Mesendoderm (in vitro differentiated cells): ENCODE data around the gene TVP23B.
"Not testable (repeated sequence)": the region's sequence is repeated elsewhere in the genome, so short reads cannot be mapped to it uniquely, and the experiment has no call there.

Source experiments
- DNase-seq: peaks from one replicate; pipeline ENCODE4 v3.0.0; 2013
- H2AK5ac ChIP-seq: 2 replicates; pipeline ENCODE4 v1.6.1; 2013; ENCODE audit warnings: low read length, inconsistent platforms
- H2BK120ac ChIP-seq: 2 replicates; pipeline ENCODE4 v1.6.1; 2013; ENCODE audit warnings: low read depth, mild to moderate bottlenecking, low read length, moderate library complexity, mixed read lengths
- H2BK15ac ChIP-seq: replicated peaks from 2 replicates; pipeline ENCODE4 v1.6.1; 2013; ENCODE audit warnings: low read depth, mild to moderate bottlenecking, moderate library complexity
- H2BK5ac ChIP-seq: 2 replicates; pipeline ENCODE4 v1.6.1; 2013; ENCODE audit warnings: low read length, inconsistent platforms
- H3K18ac ChIP-seq: 2 replicates; pipeline ENCODE4 v1.6.1; 2013; ENCODE audit warnings: mild to moderate bottlenecking, low read length, mixed read lengths
- H3K23ac ChIP-seq: one replicate; pipeline ENCODE4 v1.6.1; 2013; ENCODE audit warnings: low read length
- H3K27ac ChIP-seq: 2 replicates; pipeline ENCODE4 v1.5.1; 2013; ENCODE audit warnings: low read depth, mild to moderate bottlenecking, inconsistent platforms, low read length, moderate library complexity
- H3K27me3 ChIP-seq: 2 replicates; pipeline ENCODE4 v1.6.1; 2013; ENCODE audit warnings: low read length, control low read depth, mild to moderate bottlenecking, inconsistent platforms; ENCODE audit not compliant: insufficient read depth, poor library complexity
- H3K36me3 ChIP-seq: 2 replicates; pipeline ENCODE4 v1.6.1; 2013; ENCODE audit warnings: low read length, inconsistent platforms; ENCODE audit not compliant: control insufficient read depth, insufficient read depth
- H3K4ac ChIP-seq: one replicate; pipeline ENCODE4 v1.6.1; 2013; ENCODE audit warnings: low read depth, mild to moderate bottlenecking, low read length, moderate library complexity
- H3K4me1 ChIP-seq: 2 replicates; pipeline ENCODE4 v1.6.1; 2013; ENCODE audit warnings: low read depth, low read length, inconsistent platforms; ENCODE audit not compliant: control insufficient read depth
- H3K4me2 ChIP-seq: 2 replicates; pipeline ENCODE4 v1.6.1; 2013; ENCODE audit warnings: low read length
- H3K4me3 ChIP-seq: 2 replicates; pipeline ENCODE4 v1.5.1; 2013; ENCODE audit warnings: mild to moderate bottlenecking, low read length
- H3K56ac ChIP-seq: one replicate; pipeline ENCODE4 v1.6.1; 2013; ENCODE audit warnings: low read length
- H3K79me1 ChIP-seq: 2 replicates; pipeline ENCODE4 v1.6.1; 2013; ENCODE audit warnings: low read length, inconsistent platforms
- H3K79me2 ChIP-seq: 2 replicates; pipeline ENCODE4 v1.6.1; 2013; ENCODE audit warnings: mild to moderate bottlenecking, low read length; ENCODE audit not compliant: control insufficient read depth, insufficient read depth
- H3K9ac ChIP-seq: 2 replicates; pipeline ENCODE4 v1.6.1; 2013; ENCODE audit warnings: low read length, inconsistent platforms
- H4K5ac ChIP-seq: one replicate; pipeline ENCODE4 v1.6.1; 2013; ENCODE audit warnings: low read length
- H4K8ac ChIP-seq: one replicate; pipeline ENCODE4 v1.6.1; 2013; ENCODE audit warnings: low read depth, mild to moderate bottlenecking, control low read depth, low read length, moderate library complexity
- WGBS: extraction: QIAGEN DNeasy Blood & Tissue Kit; methylation state at CpG from one replicate; pipeline ENCODE4 v1.1.7; 2013; ENCODE audit warnings: low lambda C conversion rate, missing lambda C conversion rate; ENCODE audit not compliant: insufficient coverage; ENCODE audit errors: extremely low coverage; 5-methylcytosine and 5-hydroxymethylcytosine counted together

Gene TVP23B

GRCh38 chr17:18743699-18744421 is 37.1 kb upstream of the TVP23B start, which contains the start of gene FBXW10:
FBXW10 (plus strand) TSS chr17:18744054; CDS start chr17:18744245, 191 bp downstream.
- not testable (repeated sequence) for H3K23ac ChIP-seq, H2BK120ac ChIP-seq, H3K4ac ChIP-seq, H2BK15ac ChIP-seq, H3K27ac ChIP-seq, H3K4me3 ChIP-seq, H4K5ac ChIP-seq, H3K9ac ChIP-seq, H3K56ac ChIP-seq, H3K36me3 ChIP-seq, H3K79me2 ChIP-seq, H3K18ac ChIP-seq, H3K4me1 ChIP-seq, H3K4me2 ChIP-seq, H2AK5ac ChIP-seq, H2BK5ac ChIP-seq, H3K27me3 ChIP-seq, H4K8ac ChIP-seq, H3K79me1 ChIP-seq, DNase-seq
- WGBS, result no CpG with 5 or more reads among the region's 10 CpGs

- H3K56ac ChIP-seq, H2BK5ac ChIP-seq, H3K27me3 ChIP-seq, H2BK120ac ChIP-seq, H3K4me2 ChIP-seq, H3K79me1 ChIP-seq, H2AK5ac ChIP-seq, H3K9ac ChIP-seq, H3K4me3 ChIP-seq, H3K36me3 ChIP-seq, H3K18ac ChIP-seq, H3K23ac ChIP-seq, H2BK15ac ChIP-seq, H4K8ac ChIP-seq, H3K27ac ChIP-seq, H3K79me2 ChIP-seq, H3K4me1 ChIP-seq, DNase-seq, H3K4ac ChIP-seq, H4K5ac ChIP-seq: not testable (repeated sequence)
- no CpG with 5 or more reads among the region's 4 CpGs for WGBS
Observed at GRCh38 chr17:18744726-18745125, 36.3 kb upstream of the TVP23B start.

GRCh38 chr17:18746551-18746950 is 34.4 kb upstream of the TVP23B start:
- not testable (repeated sequence) for H3K56ac ChIP-seq, H4K8ac ChIP-seq, H3K23ac ChIP-seq, H3K79me1 ChIP-seq, H3K36me3 ChIP-seq, H3K79me2 ChIP-seq, H3K4me2 ChIP-seq, H2BK5ac ChIP-seq, H2BK15ac ChIP-seq, DNase-seq, H3K9ac ChIP-seq, H4K5ac ChIP-seq, H2BK120ac ChIP-seq, H3K27me3 ChIP-seq, H3K4me3 ChIP-seq, H3K4ac ChIP-seq, H3K18ac ChIP-seq, H3K4me1 ChIP-seq, H3K27ac ChIP-seq, H2AK5ac ChIP-seq
- WGBS, result no CpG with 5 or more reads among the region's 3 CpGs

- H2BK5ac ChIP-seq, H3K23ac ChIP-seq: not testable (repeated sequence)
Observed at GRCh38 chr17:18747501-18747900, 33.5 kb upstream of the TVP23B start.

GRCh38 chr17:18750242-18750641 is 30.7 kb upstream of the TVP23B start:
- H3K4me1 ChIP-seq, H3K9ac ChIP-seq, H3K36me3 ChIP-seq, H3K79me2 ChIP-seq, H3K23ac ChIP-seq, H4K8ac ChIP-seq, H2AK5ac ChIP-seq, H2BK5ac ChIP-seq, H3K18ac ChIP-seq, H2BK15ac ChIP-seq, H4K5ac ChIP-seq, H3K4me2 ChIP-seq, H3K79me1 ChIP-seq, H3K4ac ChIP-seq, DNase-seq, H3K27me3 ChIP-seq, H3K4me3 ChIP-seq, H2BK120ac ChIP-seq, H3K56ac ChIP-seq, H3K27ac ChIP-seq: not testable (repeated sequence)
- no CpG with 5 or more reads among the region's 1 CpG for WGBS

More at GRCh38 chr17:18747501-18747900, 33.5 kb upstream of the TVP23B start:
- H3K27ac ChIP-seq, H3K4me1 ChIP-seq, H3K79me1 ChIP-seq, H3K27me3 ChIP-seq, H3K4me2 ChIP-seq, H4K5ac ChIP-seq, H2AK5ac ChIP-seq, H3K79me2 ChIP-seq, H3K56ac ChIP-seq, H2BK120ac ChIP-seq, H3K9ac ChIP-seq, DNase-seq, H3K36me3 ChIP-seq, H3K4ac ChIP-seq, H2BK15ac ChIP-seq, H3K4me3 ChIP-seq, H4K8ac ChIP-seq, H3K18ac ChIP-seq: not testable (repeated sequence)
- WGBS, result no CpG with 5 or more reads among the region's 6 CpGs
